ENCODE results near the gene SHOX. TPM values are rescaled to one million over a fixed set of nuclear protein-coding genes. Genes with fewer than 3 reads are reported as not detected.

The SHOX gene
- total RNA-seq, 6 donors from 2014 or later, result not detected

DNA sequence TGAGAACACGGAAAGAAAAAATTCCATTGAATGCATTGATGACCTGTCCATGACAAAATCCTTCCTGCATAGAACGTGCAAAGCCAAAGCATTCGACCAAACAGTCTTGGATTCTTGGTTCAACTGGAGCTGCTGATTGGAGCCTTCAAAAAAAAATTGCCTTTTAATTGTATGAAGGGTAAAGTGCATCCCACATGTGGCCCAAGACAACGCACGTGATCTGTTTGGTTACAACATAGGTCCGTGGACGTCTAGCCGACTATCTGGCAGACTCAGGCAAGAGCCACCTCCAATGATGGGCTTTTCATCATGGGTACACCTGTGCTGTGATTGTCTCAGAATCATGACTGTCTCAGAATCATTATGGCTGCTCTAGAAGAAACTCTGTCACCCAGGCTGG is 52.3 kb downstream of the SHOX start:
- no peak overlapping the region for H3K27ac ChIP-seq
- no peak for DNase-seq
- no peaks in the 10 kb centered on the region for H3K27me3 ChIP-seq
- no peaks in the 10 kb centered on the region for H3K4me1 ChIP-seq
- no peaks in the 10 kb centered on the region for H3K9me3 ChIP-seq
- no peaks in the 10 kb centered on the region for H3K36me3 ChIP-seq
- no peak for ATAC-seq (ENCODE audit: low FRiP score in 2 of 2)
- 81 to 85% methylated on average over 8 of the region's 8 CpGs for WGBS, 2 donors
- TF ChIP-seq POLR2AphosphoS5 (IDR thresholded peaks at IDR 0.05) (no peak), POLR2A (IDR thresholded peaks at IDR 0.05) (no peak), EP300 (IDR thresholded peaks at IDR 0.05) (no peak)
- TF ChIP-seq, protein P1, sequence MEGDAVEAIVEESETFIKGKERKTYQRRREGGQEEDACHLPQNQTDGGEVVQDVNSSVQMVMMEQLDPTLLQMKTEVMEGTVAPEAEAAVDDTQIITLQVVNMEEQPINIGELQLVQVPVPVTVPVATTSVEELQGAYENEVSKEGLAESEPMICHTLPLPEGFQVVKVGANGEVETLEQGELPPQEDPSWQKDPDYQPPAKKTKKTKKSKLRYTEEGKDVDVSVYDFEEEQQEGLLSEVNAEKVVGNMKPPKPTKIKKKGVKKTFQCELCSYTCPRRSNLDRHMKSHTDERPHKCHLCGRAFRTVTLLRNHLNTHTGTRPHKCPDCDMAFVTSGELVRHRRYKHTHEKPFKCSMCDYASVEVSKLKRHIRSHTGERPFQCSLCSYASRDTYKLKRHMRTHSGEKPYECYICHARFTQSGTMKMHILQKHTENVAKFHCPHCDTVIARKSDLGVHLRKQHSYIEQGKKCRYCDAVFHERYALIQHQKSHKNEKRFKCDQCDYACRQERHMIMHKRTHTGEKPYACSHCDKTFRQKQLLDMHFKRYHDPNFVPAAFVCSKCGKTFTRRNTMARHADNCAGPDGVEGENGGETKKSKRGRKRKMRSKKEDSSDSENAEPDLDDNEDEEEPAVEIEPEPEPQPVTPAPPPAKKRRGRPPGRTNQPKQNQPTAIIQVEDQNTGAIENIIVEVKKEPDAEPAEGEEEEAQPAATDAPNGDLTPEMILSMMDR (IDR thresholded peaks at IDR 0.05), result no peak
- H3K4me3 ChIP-seq, result no peak overlapping the region

DNA sequence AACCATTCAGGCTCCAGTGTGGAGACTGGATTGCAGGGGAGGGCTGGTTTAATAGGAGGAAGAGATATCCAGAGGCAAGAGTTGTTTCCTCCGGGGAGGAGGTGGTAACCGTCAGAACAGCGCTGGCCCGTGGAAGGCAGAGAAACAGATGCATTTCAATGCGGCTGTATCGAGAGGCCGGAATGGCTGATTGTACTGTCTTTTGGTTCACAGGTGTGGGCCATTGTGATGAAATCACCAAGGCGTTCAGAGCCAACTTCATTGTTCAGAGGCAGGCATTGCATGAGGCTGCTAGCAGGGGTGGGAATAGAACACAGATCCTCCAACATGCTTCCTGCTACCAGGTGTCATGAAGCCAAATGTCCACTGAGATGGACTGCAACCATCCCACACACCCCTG is 53.0 kb downstream of the SHOX start:
- TF ChIP-seq POLR2A (IDR thresholded peaks at IDR 0.05) (no peak), POLR2AphosphoS5 (IDR thresholded peaks at IDR 0.05) (no peak), EP300 (IDR thresholded peaks at IDR 0.05) (no peak)
- TF ChIP-seq, protein P1 (IDR thresholded peaks at IDR 0.05), result no peak
- 72 to 80% methylated on average over 8 of the region's 8 CpGs for WGBS, 2 donors
- DNase-seq (no peak), ATAC-seq (ENCODE audit: low FRiP score in 2 of 2) (no peak)
- Histone ChIP-seq H3K27ac (no peak overlapping the region), H3K36me3 (no peaks in the 10 kb centered on the region), H3K9me3 (no peaks in the 10 kb centered on the region), H3K27me3 (no peaks in the 10 kb centered on the region), H3K4me3 (no peak overlapping the region), H3K4me1 (no peaks in the 10 kb centered on the region)

DNA sequence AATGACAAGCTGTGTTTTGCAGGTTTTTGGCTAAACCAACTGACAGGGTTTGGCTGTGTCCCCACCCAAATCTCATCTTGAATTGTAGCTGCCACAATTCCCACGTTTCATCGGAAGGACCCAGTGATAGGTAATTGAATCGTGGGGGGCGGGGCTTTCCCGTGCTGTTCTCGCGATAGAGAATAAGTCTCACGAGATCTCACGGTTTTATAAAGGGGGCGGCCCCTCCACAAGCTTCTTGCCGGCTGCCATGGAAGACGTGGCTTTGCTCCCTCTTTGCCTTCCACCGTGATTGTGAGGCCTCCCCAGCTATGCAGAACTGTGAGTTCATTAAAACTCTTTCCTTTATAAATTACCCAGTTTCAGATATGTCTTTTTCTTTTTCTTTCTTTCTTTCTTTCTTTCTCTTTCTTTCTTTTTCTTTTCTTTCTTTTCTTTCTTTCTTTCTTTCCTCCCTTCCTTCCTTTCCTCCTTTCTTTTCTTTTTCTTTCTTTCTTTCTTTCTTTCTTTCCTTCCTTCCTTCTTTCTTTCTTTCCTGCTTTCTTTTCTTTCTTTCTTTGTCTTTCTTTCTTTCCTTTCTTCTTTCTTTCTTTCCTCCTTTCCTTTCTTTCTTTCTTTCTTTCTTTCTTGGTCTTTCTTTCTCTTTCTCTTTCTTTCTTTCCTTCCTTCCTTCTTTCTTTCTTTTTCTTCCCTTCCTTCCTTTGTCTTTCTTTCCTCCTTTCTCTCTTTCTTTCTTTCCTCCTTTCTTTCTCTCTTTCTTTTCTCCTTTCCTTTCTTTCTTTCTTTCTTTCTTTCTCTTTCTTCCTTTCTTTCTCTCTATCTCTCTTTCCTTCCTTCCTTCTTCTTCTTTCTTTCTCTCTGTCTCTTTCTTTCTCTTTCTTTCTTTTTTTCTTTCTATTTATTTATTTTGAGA is 54.8 kb downstream of the SHOX start:
- H3K4me1 ChIP-seq, result no peaks in the 10 kb centered on the region
- no peak overlapping the region for H3K4me3 ChIP-seq
- no peaks in the 10 kb centered on the region for H3K36me3 ChIP-seq
- no peak overlapping the region for H3K27ac ChIP-seq
- H3K27me3 ChIP-seq, result no peaks in the 10 kb centered on the region
- TF ChIP-seq POLR2A (IDR thresholded peaks at IDR 0.05) (no peak), EP300 (IDR thresholded peaks at IDR 0.05) (no peak), POLR2AphosphoS5 (IDR thresholded peaks at IDR 0.05) (no peak)
- TF ChIP-seq, protein P1 (IDR thresholded peaks at IDR 0.05), result no peak
- whole genome bisulfite sequencing, 2 donors, result 86 to 91% methylated on average over 13 of the region's 13 CpGs
- ATAC-seq (ENCODE audit: low FRiP score in 2 of 2), result no peak
- H3K9me3 ChIP-seq, result no peaks in the 10 kb centered on the region
- DNase-seq, result no peak

DNA sequence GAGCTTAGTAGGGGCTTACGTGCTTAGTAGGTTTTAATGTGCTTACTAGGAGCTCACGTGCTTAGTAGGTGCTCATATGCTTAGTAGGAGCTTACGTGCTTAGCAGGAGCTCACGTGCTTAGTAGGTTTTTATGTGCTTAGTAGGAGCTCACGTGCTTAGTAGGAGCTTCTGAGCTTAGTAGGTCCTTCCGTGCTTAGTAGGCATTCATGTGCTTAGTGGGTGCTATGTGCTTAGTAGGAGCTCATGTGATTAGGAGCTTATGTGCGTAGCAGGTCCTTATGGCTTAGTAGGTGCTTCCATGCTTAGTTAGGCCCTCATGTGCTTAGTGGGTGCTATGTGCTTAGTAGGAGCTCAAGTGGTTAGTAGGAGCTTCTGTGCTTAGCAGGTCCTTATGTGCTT is 59.4 kb downstream of the SHOX start:
- Histone ChIP-seq H3K36me3 (no peaks in the 10 kb centered on the region), H3K27me3 (no peaks in the 10 kb centered on the region), H3K4me1 (no peaks in the 10 kb centered on the region), H3K4me3 (no peak overlapping the region), H3K9me3 (peaks cover 0 to 4% (median 0%) of the 10 kb centered on the region in 4 donors), H3K27ac (no peak overlapping the region)
- DNase-seq, result no peak
- no peak for TF ChIP-seq POLR2A (IDR thresholded peaks at IDR 0.05)
- TF ChIP-seq, protein P1 (IDR thresholded peaks at IDR 0.05), result no peak
- TF ChIP-seq POLR2AphosphoS5 (IDR thresholded peaks at IDR 0.05), result no peak
- no peak for TF ChIP-seq EP300 (IDR thresholded peaks at IDR 0.05)
- 96 to 97% methylated on average over 6 to 7 of the region's 7 CpGs for WGBS, 2 donors
- ATAC-seq (ENCODE audit: low FRiP score in 2 of 2), result no peak

All from upper lobe of left lung (tissue), 6 donors.